Measurements from ENCODE around the gene GTPBP3. TPM values are rescaled to one million over a fixed set of nuclear protein-coding genes. Genes with fewer than 3 reads are reported as not detected.

GTPBP3 gene
- total RNA-seq, 1 experiment from 2014 or later = 73.0 TPM

- H3K36me3 ChIP-seq (ENCODE audit: control insufficient read depth in 1 of 2, insufficient read depth in 2 of 2, low read length in 2 of 2) = no peaks in the 10 kb centered on the region
- no peaks in the 10 kb centered on the region for H3K9me3 ChIP-seq (ENCODE audit: control insufficient read depth in 1 of 2, insufficient read depth in 1 of 2, low read depth in 1 of 2, low read length in 2 of 2)
- TF ChIP-seq POLR2AphosphoS5 (IDR thresholded peaks at IDR 0.05; ENCODE audit: low read depth, low read length) (no peak), CEBPB (IDR thresholded peaks at IDR 0.05; ENCODE audit: low read depth) (no peak), FOSL1 (IDR thresholded peaks at IDR 0.05; ENCODE audit: low read depth) (no peak), YY1 (IDR thresholded peaks at IDR 0.05; ENCODE audit: extremely low read depth, insufficient replicate concordance, low read depth, low read length) (no peak), CBX3 (IDR thresholded peaks at IDR 0.05; ENCODE audit: low read depth) (no peak), TCF7L2 (IDR thresholded peaks at IDR 0.05; ENCODE audit: borderline replicate concordance, extremely low read depth, insufficient read depth, insufficient read length) (no peak)
- no TSS peak for BruUV-seq (replicated peaks)
- no peak overlapping the region for H3K27ac ChIP-seq (ENCODE audit: low read depth, low read length)
- no peak overlapping the region for H3K9ac ChIP-seq (ENCODE audit: low read length)
- ChIA-PET RAD21 (ENCODE audit: low non-redundant PET in 1 of 2, low total read pairs in 2 of 2, uncharacterized antibody in 2 of 2, unreplicated experiment in 2 of 2) (no interaction called here), POLR2A (no interaction called here), CTCF (no interaction called here)
- no peaks in the 10 kb centered on the region for H3K27me3 ChIP-seq (ENCODE audit: insufficient read depth, low read length)
- H4K20me1 ChIP-seq (ENCODE audit: insufficient read depth) = no peaks in the 10 kb centered on the region
- H3K4me1 ChIP-seq (ENCODE audit: control insufficient read depth in 1 of 2, insufficient read depth in 2 of 2, low read length in 2 of 2) = peaks cover 20 to 21% of the 10 kb centered on the region in 2 experiments
- no peak overlapping the region for H2AFZ ChIP-seq (ENCODE audit: low read depth, low read length, poor library complexity, severe bottlenecking)
- ATAC-seq (no peak), DNase-seq (ENCODE audit: low read depth, low spot score) (no peak)
- H3K4me2 ChIP-seq (ENCODE audit: low read length) = no peak overlapping the region
- no peaks in the 10 kb centered on the region for H3K79me2 ChIP-seq (ENCODE audit: insufficient read depth, low read length)
- H3K4me3 ChIP-seq (replicated peaks in 1 of 2; ENCODE audit: low read depth in 1 of 2, low read length in 2 of 2) = no peak overlapping the region
- intact Hi-C loops (cut with micrococcal nuclease) = no loop called here
- H3K9me2 ChIP-seq (ENCODE audit: insufficient read depth) = no peaks in the 10 kb centered on the region
Measured at GRCh38 chr19:17379221-17379631, 41.9 kb downstream of the GTPBP3 start.

GRCh38 chr19:17380426-17381138 is 43.2 kb downstream of the GTPBP3 start:
- no peak overlapping the region for H3K9ac ChIP-seq (ENCODE audit: low read length)
- RAD21 ChIA-PET (ENCODE audit: low non-redundant PET in 1 of 2, low total read pairs in 2 of 2, uncharacterized antibody in 2 of 2, unreplicated experiment in 2 of 2) = interaction anchor here in 1 of 2 experiments (0.6 kb wide), 1 partner anchor 22 kb away, joined by 11 read pairs; no protein-coding TSS in a partner anchor
- CTCF ChIA-PET = no interaction called here
- TF ChIP-seq EGR1 (IDR thresholded peaks at IDR 0.05; ENCODE audit: low read depth) (no peak), EZH2 (IDR thresholded peaks at IDR 0.05) (no peak), SP1 (IDR thresholded peaks at IDR 0.05; ENCODE audit: low read depth) (no peak), CBX3 (IDR thresholded peaks at IDR 0.05; ENCODE audit: low read depth) (no peak), SIN3A (IDR thresholded peaks at IDR 0.05; ENCODE audit: low read depth) (no peak), SRF (IDR thresholded peaks at IDR 0.05; ENCODE audit: low read depth) (no peak), ZNF274 (IDR thresholded peaks at IDR 0.05; ENCODE audit: low read depth, low read length) (no peak), ELF1 (IDR thresholded peaks at IDR 0.05; ENCODE audit: borderline replicate concordance, low read depth) (no peak), RAD21 (IDR thresholded peaks at IDR 0.05; ENCODE audit: low read depth) (no peak), ZBTB33 (IDR thresholded peaks at IDR 0.05; ENCODE audit: extremely low read depth, insufficient replicate concordance, low read length) (no peak)
- no peak overlapping the region for H2AFZ ChIP-seq (ENCODE audit: low read depth, low read length, poor library complexity, severe bottlenecking)
- no peaks in the 10 kb centered on the region for H3K9me3 ChIP-seq (ENCODE audit: control insufficient read depth in 1 of 2, insufficient read depth in 1 of 2, low read depth in 1 of 2, low read length in 2 of 2)
- no TSS peak for BruUV-seq (replicated peaks)
- H3K27ac ChIP-seq (ENCODE audit: low read depth, low read length) = no peak overlapping the region
- no peak overlapping the region for H3K4me2 ChIP-seq (ENCODE audit: low read length)
- no peaks in the 10 kb centered on the region for H3K27me3 ChIP-seq (ENCODE audit: insufficient read depth, low read length)
- ATAC-seq = no peak
- no peaks in the 10 kb centered on the region for H4K20me1 ChIP-seq (ENCODE audit: insufficient read depth)
- H3K36me3 ChIP-seq (ENCODE audit: control insufficient read depth in 1 of 2, insufficient read depth in 2 of 2, low read length in 2 of 2) = no peaks in the 10 kb centered on the region
- POLR2A ChIA-PET = interaction anchor here (0.6 to 0.7 kb wide), 2 partner anchors 49 to 101 kb away, joined by 3 to 4 read pairs; no protein-coding TSS in a partner anchor
- no peak for DNase-seq (ENCODE audit: low read depth, low spot score)
- no peaks in the 10 kb centered on the region for H3K9me2 ChIP-seq (ENCODE audit: insufficient read depth)
- H3K79me2 ChIP-seq (ENCODE audit: insufficient read depth, low read length) = no peaks in the 10 kb centered on the region
- H3K4me1 ChIP-seq (ENCODE audit: control insufficient read depth in 1 of 2, insufficient read depth in 2 of 2, low read length in 2 of 2) = peaks cover 19 to 22% of the 10 kb centered on the region in 2 experiments
- H3K4me3 ChIP-seq (replicated peaks in 1 of 2; ENCODE audit: low read depth in 1 of 2, low read length in 2 of 2) = no peak overlapping the region
- intact Hi-C loops (cut with micrococcal nuclease) = no loop called here
